8988T (cell line): Measurements from ENCODE around the gene DRD5.
"Not testable (repeated sequence)": the region's sequence is repeated elsewhere in the genome, so short reads cannot be mapped to it uniquely, and the experiment has no call there.

Experiments used
- DNase-seq: peaks from one replicate; pipeline ENCODE4 v3.0.0; 2011

DRD5 gene

GRCh38 chr4:9781343-9782135 is at the start of gene DRD5:
DRD5 (plus strand) TSS chr4:9781634; CDS start chr4:9782030, 396 bp downstream.
- no peak for DNase-seq

GRCh38 chr4:9732256-9732655 is 49.2 kb upstream of the DRD5 start:
- not testable (repeated sequence) for DNase-seq

- DNase-seq = no peak
These were observed 45.9 kb upstream of the DRD5 start for GRCh38 chr4:9735515-9735914.

- not testable (repeated sequence) for DNase-seq
These were observed 44.2 kb upstream of the DRD5 start for GRCh38 chr4:9737280-9737679.

GRCh38 chr4:9743789-9744188 is 37.6 kb upstream of the DRD5 start:
- DNase-seq = not testable (repeated sequence)

GRCh38 chr4:9745782-9746181 is 35.7 kb upstream of the DRD5 start:
- no peak for DNase-seq

GRCh38 chr4:9758641-9759317 is 22.7 kb upstream of the DRD5 start:
- DNase-seq = no peak

- DNase-seq = no peak
These were observed 18.5 kb upstream of the DRD5 start for GRCh38 chr4:9762823-9763475.

GRCh38 chr4:9764155-9764696 is 17.2 kb upstream of the DRD5 start:
- DNase-seq = no peak

- DNase-seq = no peak
These were observed 16.3 kb upstream of the DRD5 start for GRCh38 chr4:9765091-9765490.

GRCh38 chr4:9769321-9769720 is 12.1 kb upstream of the DRD5 start:
- no peak for DNase-seq

GRCh38 chr4:9771034-9771433 is 10.4 kb upstream of the DRD5 start:
- DNase-seq = no peak

GRCh38 chr4:9773471-9773870 is 8.0 kb upstream of the DRD5 start:
- no peak for DNase-seq

GRCh38 chr4:9782136-9782436 is 652 bp downstream of the DRD5 start:
- no peak for DNase-seq

- not testable (repeated sequence) for DNase-seq
These were observed 4.5 kb downstream of the DRD5 start for GRCh38 chr4:9785891-9786290.

- no peak for DNase-seq
These were observed 10.9 kb downstream of the DRD5 start for GRCh38 chr4:9792381-9792780.

GRCh38 chr4:9796641-9797040 is 15.2 kb downstream of the DRD5 start:
- DNase-seq = not testable (repeated sequence)

- no peak for DNase-seq
These were observed 19.4 kb downstream of the DRD5 start for GRCh38 chr4:9800848-9801247.

GRCh38 chr4:9804918-9805317 is 23.5 kb downstream of the DRD5 start:
- DNase-seq = no peak

GRCh38 chr4:9808077-9808476 is 26.6 kb downstream of the DRD5 start:
- no peak for DNase-seq

GRCh38 chr4:9811806-9812205 is 30.4 kb downstream of the DRD5 start:
- no peak for DNase-seq

GRCh38 chr4:9812501-9813340 is 31.3 kb downstream of the DRD5 start:
- no peak for DNase-seq

- DNase-seq = no peak
These were observed 34.9 kb downstream of the DRD5 start for GRCh38 chr4:9816285-9816684.
